ENCODE data around the gene BCL3. TPM values are rescaled to one million over a fixed set of nuclear protein-coding genes. Genes with fewer than 3 reads are reported as not detected.

Gene BCL3
- total RNA-seq, 1 experiment from 2014 or later = 2.2 TPM

DNA sequence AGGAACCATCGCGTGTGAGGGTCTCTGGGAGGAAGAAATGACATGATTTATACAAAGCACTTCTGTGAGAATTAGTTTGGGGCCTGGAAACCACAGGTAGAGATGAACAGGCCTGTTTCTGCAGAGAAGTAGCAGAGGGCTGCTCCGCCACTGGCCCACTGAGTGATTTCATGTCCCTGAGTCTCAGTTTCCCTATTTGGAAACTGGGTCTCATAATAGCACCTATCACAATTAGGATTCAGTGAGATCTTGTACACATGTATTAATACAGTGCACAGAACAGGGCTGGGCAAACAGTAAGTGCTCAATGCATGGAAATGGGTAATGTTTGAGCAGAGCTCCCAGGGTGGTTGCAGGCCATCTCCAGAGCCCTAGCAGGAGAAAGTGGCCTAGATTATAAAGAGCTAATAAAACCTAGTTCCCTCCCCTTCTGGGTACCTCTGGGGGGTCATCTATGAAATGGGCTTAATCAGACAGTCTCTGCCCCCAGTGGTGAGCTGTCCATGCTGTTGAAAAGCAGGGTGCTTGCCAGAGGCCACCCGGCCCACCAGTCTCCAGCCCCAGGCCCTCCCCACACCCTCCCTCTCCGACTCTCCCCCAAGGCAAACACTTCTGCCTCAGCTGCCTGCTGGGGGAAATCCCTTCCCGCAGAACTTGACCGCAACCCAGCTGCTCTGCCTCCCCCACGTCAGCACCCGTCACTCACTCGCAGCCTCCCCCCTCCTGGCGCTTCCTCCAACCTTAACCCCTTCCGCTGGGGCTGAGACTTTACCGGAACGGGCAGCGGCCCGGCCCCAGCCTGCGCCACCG is 4.5 kb downstream of the BCL3 start:
- no peaks in the 10 kb centered on the region; a peak in 1 of 7 replicates for H3K36me3 Mint-ChIP-seq (ENCODE audit: insufficient read depth in 1 of 3, low read depth in 3 of 3)
- H3T11ph ChIP-seq (ENCODE audit: low read length) = no peak overlapping the region
- H3K9me3 Mint-ChIP-seq = no peaks in the 10 kb centered on the region; a peak in 1 of 5 replicates
- no peak overlapping the region for H3K56ac ChIP-seq (ENCODE audit: insufficient read length, low read depth, low read length)
- H2BK20ac ChIP-seq (ENCODE audit: low read depth, low read length, poor library complexity, severe bottlenecking) = no peak overlapping the region
- H3K79me2 ChIP-seq (ENCODE audit: insufficient read depth, low read length) = no peaks in the 10 kb centered on the region
- H4K91ac ChIP-seq (ENCODE audit: insufficient read length, low read depth, low read length) = no peak overlapping the region
- no peak overlapping the region for H2AK5ac ChIP-seq (ENCODE audit: insufficient read length, low read length)
- no peak overlapping the region for H2BK12ac ChIP-seq (ENCODE audit: insufficient read length, low read depth, low read length)
- no peak overlapping the region for H3K18ac ChIP-seq (ENCODE audit: insufficient read length, low read depth, low read length)
- no CpG with 5 or more reads among the region's 18 CpGs for WGBS (ENCODE audit: extremely low coverage, insufficient read length, low lambda C conversion rate)
- peaks cover 21% of the 10 kb centered on the region for H3K23me2 ChIP-seq (ENCODE audit: insufficient read length, low read depth, low read length, poor library complexity, severe bottlenecking)
- no peak overlapping the region for H4K5ac ChIP-seq (ENCODE audit: insufficient read length, low read depth, low read length)
- H3K14ac ChIP-seq (ENCODE audit: insufficient read depth, low read length) = no peak overlapping the region
- H3K9ac ChIP-seq (ENCODE audit: extremely low read depth, insufficient read length, low read length) = no peak overlapping the region
- peaks cover 94% of the 10 kb centered on the region for H3K27me3 Mint-ChIP-seq (ENCODE audit: low read depth)
- H2BK5ac ChIP-seq (ENCODE audit: insufficient read length, low read length) = no peak overlapping the region
- H3K4me2 ChIP-seq (ENCODE audit: insufficient read depth, insufficient read length, low read length) = peak overlapping the region; percentile 72
- no peaks in the 10 kb centered on the region for H3K9me3 ChIP-seq (ENCODE audit: control insufficient read depth, low read depth, low read length)
- H4K8ac ChIP-seq (replicated peaks; ENCODE audit: insufficient read length, low read depth, low read length) = no peak overlapping the region
- peak overlapping the region; percentile 63 to 81 for H3K4me3 Mint-ChIP-seq
- H2BK120ac ChIP-seq (ENCODE audit: low read depth, low read length, poor library complexity, severe bottlenecking) = no peak overlapping the region
- no peak overlapping the region for H3K23ac ChIP-seq (ENCODE audit: insufficient read length, low read depth, low read length)
- no peaks in the 10 kb centered on the region for H3K4me1 ChIP-seq (ENCODE audit: insufficient read depth, low read length)
- no peak overlapping the region for H3K4ac ChIP-seq (ENCODE audit: low read depth, low read length)
- DNase-seq = peak; percentile 80
- H3K4me1 Mint-ChIP-seq = peaks cover 21 to 36% of the 10 kb centered on the region in 2 experiments
- no peaks in the 10 kb centered on the region for H4K20me1 ChIP-seq (ENCODE audit: control insufficient read depth, insufficient read depth, insufficient read length)
- H2BK15ac ChIP-seq (ENCODE audit: low read depth, low read length) = no peak overlapping the region
- no peak overlapping the region for H3K27ac Mint-ChIP-seq
- H2AFZ ChIP-seq (ENCODE audit: low read length) = no peak overlapping the region
- peaks cover 50% of the 10 kb centered on the region for H3K27me3 ChIP-seq (ENCODE audit: insufficient read depth, low read length)
- H3K79me1 ChIP-seq (ENCODE audit: insufficient read depth, low read depth, low read length, poor library complexity, severe bottlenecking) = no peaks in the 10 kb centered on the region
- TF ChIP-seq, protein P1, sequence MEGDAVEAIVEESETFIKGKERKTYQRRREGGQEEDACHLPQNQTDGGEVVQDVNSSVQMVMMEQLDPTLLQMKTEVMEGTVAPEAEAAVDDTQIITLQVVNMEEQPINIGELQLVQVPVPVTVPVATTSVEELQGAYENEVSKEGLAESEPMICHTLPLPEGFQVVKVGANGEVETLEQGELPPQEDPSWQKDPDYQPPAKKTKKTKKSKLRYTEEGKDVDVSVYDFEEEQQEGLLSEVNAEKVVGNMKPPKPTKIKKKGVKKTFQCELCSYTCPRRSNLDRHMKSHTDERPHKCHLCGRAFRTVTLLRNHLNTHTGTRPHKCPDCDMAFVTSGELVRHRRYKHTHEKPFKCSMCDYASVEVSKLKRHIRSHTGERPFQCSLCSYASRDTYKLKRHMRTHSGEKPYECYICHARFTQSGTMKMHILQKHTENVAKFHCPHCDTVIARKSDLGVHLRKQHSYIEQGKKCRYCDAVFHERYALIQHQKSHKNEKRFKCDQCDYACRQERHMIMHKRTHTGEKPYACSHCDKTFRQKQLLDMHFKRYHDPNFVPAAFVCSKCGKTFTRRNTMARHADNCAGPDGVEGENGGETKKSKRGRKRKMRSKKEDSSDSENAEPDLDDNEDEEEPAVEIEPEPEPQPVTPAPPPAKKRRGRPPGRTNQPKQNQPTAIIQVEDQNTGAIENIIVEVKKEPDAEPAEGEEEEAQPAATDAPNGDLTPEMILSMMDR (conservative IDR thresholded peaks at IDR 0.05) = peak; percentile 9; the same call in 1 of the 3 replicates
- no peak overlapping the region for H3K27ac ChIP-seq (ENCODE audit: insufficient read length, low read depth, low read length)

All from H9 (cell line).